IgD-negative memory B cell (primary cell): Measurements from ENCODE around the gene OR5D13. TPM values are rescaled to one million over a fixed set of nuclear protein-coding genes. Genes with fewer than 3 reads are reported as not detected.

Experiments
- H3K27ac Mint-ChIP-seq, 3 donors: one replicate each; pipeline ENCODE4 v1.8.0; 2020 to 2022; ENCODE audit warnings: mild to moderate bottlenecking in 3 of 3, mixed read lengths in 3 of 3, moderate library complexity in 1 of 3
- H3K27me3 Mint-ChIP-seq: one replicate; pipeline ENCODE4 v1.8.0; 2021; ENCODE audit warnings: mixed read lengths
- H3K36me3 Mint-ChIP-seq: one replicate; pipeline ENCODE4 v1.8.0; 2020; ENCODE audit warnings: mild to moderate bottlenecking, mixed read lengths
- H3K4me1 Mint-ChIP-seq, 3 donors: one replicate each; pipeline ENCODE4 v1.8.0; 2020 to 2022; ENCODE audit warnings: mixed read lengths in 3 of 3, mild to moderate bottlenecking in 1 of 3
- H3K4me3 Mint-ChIP-seq, 4 donors: one replicate each; pipeline ENCODE4 v1.8.0; 2020 to 2022; ENCODE audit warnings: mild to moderate bottlenecking in 4 of 4, mixed read lengths in 4 of 4, moderate library complexity in 3 of 4
- H3K9me3 Mint-ChIP-seq, 3 donors: one replicate each; pipeline ENCODE4 v1.8.0; 2020 to 2021; ENCODE audit warnings: mixed read lengths in 3 of 3, mild to moderate bottlenecking in 1 of 3
- polyA plus RNA-seq: library from polyadenylated mRNA; unstranded; fragments of 300-500 nt; fragmentation: Illumina TruSeq; gene quantifications from one replicate; pipeline ENCODE4 v1.2.3, GENCODE V29; 2021

OR5D13 gene
- polyA plus RNA-seq: not detected

GRCh38 chr11:55773138-55773537 is at the start of gene OR5D13:
Gene OR5D13 (plus strand): TSS chr11:55773438. CDS start chr11:55773438, 0 bp downstream.
- H3K36me3 Mint-ChIP-seq: no peaks in the 10 kb centered on the region
- H3K27ac Mint-ChIP-seq: no peak within 1 kb of the TSS
- peaks cover 2 to 6% (median 3%) of the 10 kb centered on the region in 3 donors for H3K9me3 Mint-ChIP-seq
- no peaks in the 10 kb centered on the region for H3K27me3 Mint-ChIP-seq
- no peak within 1 kb of the TSS for H3K4me3 Mint-ChIP-seq
- no peaks in the 10 kb centered on the region for H3K4me1 Mint-ChIP-seq

- Mint-ChIP-seq H3K36me3 (no peaks in the 10 kb centered on the region), H3K27me3 (no peaks in the 10 kb centered on the region), H3K9me3 (peaks cover 0 to 2% (median 0%) of the 10 kb centered on the region in 3 donors), H3K4me1 (no peaks in the 10 kb centered on the region), H3K27ac (no peak overlapping the region), H3K4me3 (no peak overlapping the region)
These were observed 46.4 kb upstream of the OR5D13 start for GRCh38 chr11:55726715-55727324.

GRCh38 chr11:55732936-55733335 is 40.3 kb upstream of the OR5D13 start:
- Mint-ChIP-seq H3K9me3 (peaks cover 5 to 13% (median 7%) of the 10 kb centered on the region in 3 donors), H3K27me3 (no peaks in the 10 kb centered on the region), H3K36me3 (peaks cover 2% of the 10 kb centered on the region), H3K27ac (no peak overlapping the region), H3K4me1 (peaks cover 0 to 1% (median 0%) of the 10 kb centered on the region in 3 donors), H3K4me3 (no peak overlapping the region)

- peaks cover 7 to 19% (median 8%) of the 10 kb centered on the region in 3 donors for H3K9me3 Mint-ChIP-seq
- no peaks in the 10 kb centered on the region for H3K4me1 Mint-ChIP-seq
- H3K36me3 Mint-ChIP-seq: no peaks in the 10 kb centered on the region
- H3K27ac Mint-ChIP-seq: no peak overlapping the region
- no peak overlapping the region for H3K4me3 Mint-ChIP-seq
- no peaks in the 10 kb centered on the region for H3K27me3 Mint-ChIP-seq
These were observed 18.4 kb downstream of the OR5D13 start for GRCh38 chr11:55791606-55792005.

- Mint-ChIP-seq H3K36me3 (no peaks in the 10 kb centered on the region), H3K27me3 (no peaks in the 10 kb centered on the region), H3K4me3 (no peak overlapping the region), H3K9me3 (peaks cover 2 to 11% (median 8%) of the 10 kb centered on the region in 3 donors), H3K4me1 (no peaks in the 10 kb centered on the region), H3K27ac (no peak overlapping the region)
These were observed 20.1 kb downstream of the OR5D13 start for GRCh38 chr11:55793321-55793720.

- no peak within 1 kb of the TSS for H3K4me3 Mint-ChIP-seq
- H3K27ac Mint-ChIP-seq: peak within 1 kb of the TSS in 1 of 3 donors; percentile 89
- H3K36me3 Mint-ChIP-seq: no peaks in the 10 kb centered on the region
- no peaks in the 10 kb centered on the region for H3K4me1 Mint-ChIP-seq
- peaks cover 2 to 14% (median 8%) of the 10 kb centered on the region in 3 donors for H3K9me3 Mint-ChIP-seq
- H3K27me3 Mint-ChIP-seq: no peaks in the 10 kb centered on the region
These were observed 22.0 kb downstream of the OR5D13 start, which contains the start of gene OR5D14 for GRCh38 chr11:55795256-55795655. Gene OR5D14 (plus strand): TSS chr11:55795556. CDS start chr11:55795556, 0 bp downstream.

- no peaks in the 10 kb centered on the region for H3K27me3 Mint-ChIP-seq
- no peak overlapping the region for H3K4me3 Mint-ChIP-seq
These were observed 33.0 kb downstream of the OR5D13 start for GRCh38 chr11:55806248-55806647.

GRCh38 chr11:55811067-55811466 is 37.8 kb downstream of the OR5D13 start, which contains the start of gene OR5L1:
Gene OR5L1 (plus strand): TSS chr11:55811367. CDS start chr11:55811467, 100 bp downstream.
- H3K9me3 Mint-ChIP-seq: peaks cover 2 to 17% (median 8%) of the 10 kb centered on the region in 3 donors
- H3K4me3 Mint-ChIP-seq: no peak within 1 kb of the TSS
- H3K27ac Mint-ChIP-seq: no peak within 1 kb of the TSS
- H3K36me3 Mint-ChIP-seq: no peaks in the 10 kb centered on the region
- H3K27me3 Mint-ChIP-seq: no peaks in the 10 kb centered on the region
- H3K4me1 Mint-ChIP-seq: no peaks in the 10 kb centered on the region

More at GRCh38 chr11:55806248-55806647, 33.0 kb downstream of the OR5D13 start:
- Mint-ChIP-seq H3K27ac (no peak overlapping the region), H3K9me3 (peaks cover 4 to 21% (median 5%) of the 10 kb centered on the region in 3 donors), H3K4me1 (no peaks in the 10 kb centered on the region), H3K36me3 (no peaks in the 10 kb centered on the region)

GRCh38 chr11:55819330-55819729 is 46.1 kb downstream of the OR5D13 start, which contains the start of gene OR5D18:
Gene OR5D18 (plus strand): TSS chr11:55819630. CDS start chr11:55819630, 0 bp downstream.
- H3K27me3 Mint-ChIP-seq: no peaks in the 10 kb centered on the region
- H3K4me1 Mint-ChIP-seq: no peaks in the 10 kb centered on the region
- H3K4me3 Mint-ChIP-seq: no peak within 1 kb of the TSS
- no peak within 1 kb of the TSS for H3K27ac Mint-ChIP-seq
- H3K9me3 Mint-ChIP-seq: peaks cover 0 to 18% (median 8%) of the 10 kb centered on the region in 3 donors
- H3K36me3 Mint-ChIP-seq: no peaks in the 10 kb centered on the region

Other genes starting within 250 kb of the OR5D13 start
- not detected for gene OR4C15, start 219.0 kb upstream of the OR5D13 start, polyA plus RNA-seq
- gene OR4C16, start 201.3 kb upstream of the OR5D13 start, polyA plus RNA-seq: not detected
- not detected for gene OR4C11, start 165.8 kb upstream of the OR5D13 start, polyA plus RNA-seq
- not detected for gene OR4P4, start 138.3 kb upstream of the OR5D13 start, polyA plus RNA-seq
- not detected for gene OR4S2, start 125.1 kb upstream of the OR5D13 start, polyA plus RNA-seq
- 0.23 TPM for gene OR4C6, start 111.2 kb upstream of the OR5D13 start, polyA plus RNA-seq
- not detected for gene OR5D14, start 22.1 kb downstream of the OR5D13 start, polyA plus RNA-seq
- gene OR5L1, start 37.9 kb downstream of the OR5D13 start, polyA plus RNA-seq: not detected
- not detected for gene OR5D18, start 46.2 kb downstream of the OR5D13 start, polyA plus RNA-seq
- not detected for gene OR5L2, start 53.8 kb downstream of the OR5D13 start, polyA plus RNA-seq
- gene OR5D16, start 65.3 kb downstream of the OR5D13 start, polyA plus RNA-seq: not detected
- gene TRIM51, start 109.9 kb downstream of the OR5D13 start, polyA plus RNA-seq: not detected
- gene OR5W2, start 141.1 kb downstream of the OR5D13 start, polyA plus RNA-seq: not detected
- not detected for gene OR5I1, start 163.0 kb downstream of the OR5D13 start, polyA plus RNA-seq
- not detected for gene OR10AG1, start 196.5 kb downstream of the OR5D13 start, polyA plus RNA-seq
- not detected for gene OR5F1, start 221.2 kb downstream of the OR5D13 start, polyA plus RNA-seq